Neural progenitor cell (in vitro differentiated cells): Measurements from ENCODE around the gene TNFRSF6B. TPM values are rescaled to one million over a fixed set of nuclear protein-coding genes. Genes with fewer than 3 reads are reported as not detected.

Experiments used
- DNase-seq: peaks from one replicate; pipeline ENCODE4 v3.0.0-alpha.2; 2016; ENCODE audit warnings: low spot score
- H2AFZ ChIP-seq: fragments of 200-600 bp; sonication (generic); replicated peaks from 2 replicates; pipeline ENCODE4 v1.6.1; 2016; ENCODE audit warnings: antibody characterized with exemption
- H3F3A ChIP-seq: fragments of 200-600 bp; sonication (generic); 2 replicates; pipeline ENCODE4 v1.6.1; 2016; ENCODE audit warnings: antibody characterized with exemption, low read depth
- H3K27ac ChIP-seq: fragments of 200-600 bp; sonication (generic); 2 replicates; pipeline ENCODE4 v1.5.1; 2016; ENCODE audit warnings: mild to moderate bottlenecking
- H3K27me3 ChIP-seq: fragments of 200-600 bp; sonication (generic); 2 replicates; pipeline ENCODE4 v1.6.1; 2016; ENCODE audit warnings: mild to moderate bottlenecking, moderate library complexity
- H3K36me3 ChIP-seq: fragments of 200-600 bp; sonication (generic); 2 replicates; pipeline ENCODE4 v1.5.1; 2016
- H3K4me1 ChIP-seq: fragments of 200-600 bp; sonication (generic); 2 replicates; pipeline ENCODE4 v1.6.1; 2016; ENCODE audit warnings: mixed run types
- H3K4me2 ChIP-seq: fragments of 200-600 bp; sonication (generic); 2 replicates; pipeline ENCODE4 v1.6.1; 2016
- H3K4me3 ChIP-seq: fragments of 200-600 bp; sonication (generic); 2 replicates; pipeline ENCODE4 v1.5.1; 2016
- H3K79me2 ChIP-seq: fragments of 200-600 bp; sonication (generic); 2 replicates; pipeline ENCODE4 v1.6.1; 2016; ENCODE audit warnings: low read depth
- H3K9ac ChIP-seq: fragments of 200-600 bp; sonication (generic); 2 replicates; pipeline ENCODE4 v1.6.1; 2016
- H3K9me3 ChIP-seq: fragments of 200-600 bp; sonication (generic); 2 replicates; pipeline ENCODE4 v1.5.1; 2016; ENCODE audit warnings: low read depth
- H4K20me1 ChIP-seq: fragments of 200-600 bp; sonication (generic); 2 replicates; pipeline ENCODE4 v1.6.1; 2016; ENCODE audit warnings: low read depth
- H3K27ac Mint-ChIP-seq: 3 replicates; pipeline ENCODE4 v1.8.0; 2021; ENCODE audit warnings: mixed read lengths
- H3K27me3 Mint-ChIP-seq: 2 replicates; pipeline ENCODE4 v1.8.0; 2022; ENCODE audit warnings: low read depth, mild to moderate bottlenecking, inconsistent platforms, moderate library complexity, mixed read lengths; ENCODE audit not compliant: insufficient read depth
- H3K36me3 Mint-ChIP-seq: 3 replicates; pipeline ENCODE4 v1.8.0; 2021; ENCODE audit warnings: mixed read lengths
- H3K4me1 Mint-ChIP-seq: 3 replicates; pipeline ENCODE4 v1.8.0; 2021; ENCODE audit warnings: mixed read lengths
- H3K4me3 Mint-ChIP-seq: 3 replicates; pipeline ENCODE4 v1.8.0; 2021; ENCODE audit warnings: mild to moderate bottlenecking, moderate library complexity, mixed read lengths
- H3K9me3 Mint-ChIP-seq: 3 replicates; pipeline ENCODE4 v1.8.0; 2020; ENCODE audit warnings: mixed read lengths
- EZH2 ChIP-seq: fragments of 200-600 bp; sonication (generic); IDR thresholded peaks from 2 replicates; pipeline ENCODE4 v1.6.1; 2017; ENCODE audit warnings: antibody characterized with exemption, mild to moderate bottlenecking, moderate library complexity
- EZH2phosphoT487 ChIP-seq: fragments of 200-600 bp; sonication (generic); IDR thresholded peaks from 2 replicates; pipeline ENCODE4 v1.6.1; 2017; ENCODE audit warnings: antibody characterized with exemption
- total RNA-seq: library from RNA; depleted of rRNA; stranded (reverse); fragments of >200 nt; gene quantifications from 2 replicates; pipeline ENCODE4 v1.2.3, GENCODE V29; 2015; ENCODE audit warnings: low replicate concordance
- TF ChIP-seq, protein P1 (sequence below): fragments of 200-600 bp; sonication (generic); IDR thresholded peaks from 2 replicates; pipeline ENCODE4 v1.5.1; 2017; ENCODE audit warnings: antibody characterized with exemption, mild to moderate bottlenecking

Gene TNFRSF6B
- total RNA-seq, 1 donor from 2014 or later = not detected

DNA sequence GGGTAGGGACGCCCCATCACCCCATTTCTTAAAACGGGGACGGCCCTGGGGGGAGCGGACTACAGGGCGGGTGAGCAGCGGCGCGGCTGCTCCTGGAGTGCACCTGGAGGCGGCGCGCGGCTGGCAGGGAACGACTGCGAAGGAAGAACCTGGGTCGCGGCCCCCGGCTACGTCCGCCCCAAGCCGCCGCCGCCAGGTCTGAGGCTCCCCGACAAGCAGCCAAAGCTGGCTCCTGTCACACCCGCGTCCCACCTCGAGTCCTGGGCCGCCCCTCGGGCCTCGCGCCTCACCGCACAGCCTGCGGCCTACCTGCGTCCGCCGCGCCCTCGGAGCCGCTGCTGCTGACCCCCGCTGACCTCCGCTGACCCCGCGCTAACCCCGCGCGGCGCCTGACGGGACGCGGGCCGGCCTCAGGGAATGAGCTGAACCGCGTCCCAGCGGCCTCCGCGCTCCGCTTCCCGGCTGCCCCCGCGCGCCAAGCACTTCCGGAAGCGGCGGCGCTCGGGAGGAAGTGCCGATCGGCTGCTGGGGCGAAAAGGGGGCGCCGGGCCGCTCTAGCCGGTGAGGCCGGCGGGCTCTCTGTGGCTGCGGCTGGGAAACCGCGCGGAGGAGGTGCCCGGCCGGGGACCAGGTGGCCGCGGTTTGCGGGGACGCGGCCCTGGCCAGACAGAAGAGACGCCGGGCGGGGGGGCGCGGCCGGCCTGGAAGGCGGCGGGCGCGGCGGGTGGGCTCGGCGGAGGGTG, 11.3 kb downstream of the TNFRSF6B start, which contains the start of the genes ARFRP1 and ZGPAT:
Gene ARFRP1 (minus strand): TSS at position 419 of the 743 bp plus-strand sequence. CDS start 885 bp downstream, outside the sequence.
Gene ZGPAT (plus strand): TSS at position 482 of the 743 bp plus-strand sequence. CDS start 542 bp downstream, outside the sequence.
- H3K4me1 Mint-ChIP-seq = peaks cover 22% of the 10 kb centered on the region
- peak within 1 kb of the TSS; percentile 100 for H3K4me2 ChIP-seq
- peak within 1 kb of the TSS; percentile 79 for H3K4me3 ChIP-seq
- peaks cover 6% of the 10 kb centered on the region for H3K9me3 Mint-ChIP-seq
- H3K36me3 ChIP-seq = peaks cover 20% of the 10 kb centered on the region
- H3K9me3 ChIP-seq = no peaks in the 10 kb centered on the region
- peak within 1 kb of the TSS; percentile 24 for H3K27ac Mint-ChIP-seq
- peak; percentile 95 for DNase-seq
- peaks cover 6% of the 10 kb centered on the region for H3K4me1 ChIP-seq
- peaks cover 22% of the 10 kb centered on the region for H4K20me1 ChIP-seq
- peaks cover 68% of the 10 kb centered on the region for H3K79me2 ChIP-seq
- peak within 1 kb of the TSS; percentile 92 for H3K4me3 Mint-ChIP-seq
- H3K27me3 Mint-ChIP-seq = peaks cover 5% of the 10 kb centered on the region
- H2AFZ ChIP-seq = no peak within 1 kb of the TSS
- H3F3A ChIP-seq = no peaks in the 10 kb centered on the region
- no peaks in the 10 kb centered on the region for H3K27me3 ChIP-seq
- TF ChIP-seq, protein P1, sequence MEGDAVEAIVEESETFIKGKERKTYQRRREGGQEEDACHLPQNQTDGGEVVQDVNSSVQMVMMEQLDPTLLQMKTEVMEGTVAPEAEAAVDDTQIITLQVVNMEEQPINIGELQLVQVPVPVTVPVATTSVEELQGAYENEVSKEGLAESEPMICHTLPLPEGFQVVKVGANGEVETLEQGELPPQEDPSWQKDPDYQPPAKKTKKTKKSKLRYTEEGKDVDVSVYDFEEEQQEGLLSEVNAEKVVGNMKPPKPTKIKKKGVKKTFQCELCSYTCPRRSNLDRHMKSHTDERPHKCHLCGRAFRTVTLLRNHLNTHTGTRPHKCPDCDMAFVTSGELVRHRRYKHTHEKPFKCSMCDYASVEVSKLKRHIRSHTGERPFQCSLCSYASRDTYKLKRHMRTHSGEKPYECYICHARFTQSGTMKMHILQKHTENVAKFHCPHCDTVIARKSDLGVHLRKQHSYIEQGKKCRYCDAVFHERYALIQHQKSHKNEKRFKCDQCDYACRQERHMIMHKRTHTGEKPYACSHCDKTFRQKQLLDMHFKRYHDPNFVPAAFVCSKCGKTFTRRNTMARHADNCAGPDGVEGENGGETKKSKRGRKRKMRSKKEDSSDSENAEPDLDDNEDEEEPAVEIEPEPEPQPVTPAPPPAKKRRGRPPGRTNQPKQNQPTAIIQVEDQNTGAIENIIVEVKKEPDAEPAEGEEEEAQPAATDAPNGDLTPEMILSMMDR = no peak
- TF ChIP-seq EZH2phosphoT487 = peak; percentile 30
- TF ChIP-seq EZH2 = no peak
- H3K36me3 Mint-ChIP-seq = peaks cover 37% of the 10 kb centered on the region
- no peak within 1 kb of the TSS for H3K27ac ChIP-seq
- H3K9ac ChIP-seq = peak within 1 kb of the TSS; percentile 76

DNA sequence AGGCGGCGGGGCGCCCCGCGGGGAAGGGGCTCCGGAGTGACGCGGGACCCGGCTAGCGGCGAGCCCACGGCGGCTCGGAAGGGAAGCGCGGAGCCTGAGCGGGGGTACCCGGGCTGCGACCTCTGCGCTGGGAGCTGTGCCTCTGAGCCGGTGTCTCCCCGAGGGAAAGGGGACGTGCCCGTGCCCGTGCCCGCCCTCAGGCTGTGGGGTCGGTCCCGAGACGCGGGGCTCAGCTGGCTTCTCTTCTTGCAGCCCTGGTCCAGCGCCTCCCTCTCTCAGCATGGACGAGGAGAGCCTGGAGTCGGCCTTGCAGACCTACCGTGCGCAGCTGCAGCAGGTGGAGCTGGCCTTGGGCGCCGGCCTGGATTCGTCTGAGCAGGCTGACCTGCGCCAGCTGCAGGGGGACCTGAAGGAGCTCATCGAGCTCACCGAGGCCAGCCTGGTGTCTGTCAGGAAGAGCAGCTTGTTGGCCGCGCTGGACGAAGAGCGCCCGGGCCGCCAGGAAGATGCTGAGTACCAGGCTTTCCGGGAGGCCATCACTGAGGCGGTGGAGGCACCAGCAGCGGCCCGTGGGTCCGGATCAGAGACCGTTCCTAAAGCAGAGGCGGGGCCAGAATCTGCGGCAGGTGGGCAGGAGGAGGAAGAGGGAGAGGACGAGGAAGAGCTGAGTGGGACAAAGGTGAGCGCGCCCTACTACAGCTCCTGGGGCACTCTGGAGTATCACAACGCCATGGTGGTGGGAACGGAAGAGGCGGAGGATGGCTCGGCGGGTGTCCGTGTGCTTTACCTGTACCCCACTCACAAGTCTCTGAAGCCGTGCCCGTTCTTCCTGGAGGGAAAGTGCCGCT, 12.1 kb downstream of the TNFRSF6B start:
- peaks cover 7% of the 10 kb centered on the region for H3K9me3 Mint-ChIP-seq
- H3K36me3 Mint-ChIP-seq = peaks cover 38% of the 10 kb centered on the region
- no peak overlapping the region for H3K27ac ChIP-seq
- H3K9ac ChIP-seq = peak overlapping the region; percentile 76
- no peaks in the 10 kb centered on the region for H3K9me3 ChIP-seq
- H3K4me3 Mint-ChIP-seq = peak overlapping the region; percentile 84
- H3F3A ChIP-seq = no peaks in the 10 kb centered on the region
- peaks cover 22% of the 10 kb centered on the region for H4K20me1 ChIP-seq
- H3K27me3 Mint-ChIP-seq = peaks cover 5% of the 10 kb centered on the region
- H3K4me1 ChIP-seq = peaks cover 6% of the 10 kb centered on the region
- H3K27me3 ChIP-seq = no peaks in the 10 kb centered on the region
- H3K4me3 ChIP-seq = peak overlapping the region; percentile 79
- H3K79me2 ChIP-seq = peaks cover 76% of the 10 kb centered on the region
- peak; percentile 54 for DNase-seq
- peak overlapping the region; percentile 100 for H3K4me2 ChIP-seq
- TF ChIP-seq EZH2 (no peak), EZH2phosphoT487 (no peak)
- TF ChIP-seq, protein P1 = no peak
- H3K4me1 Mint-ChIP-seq = peaks cover 22% of the 10 kb centered on the region
- H3K36me3 ChIP-seq = peaks cover 22% of the 10 kb centered on the region
- no peak overlapping the region for H3K27ac Mint-ChIP-seq
- no peak overlapping the region for H2AFZ ChIP-seq

DNA sequence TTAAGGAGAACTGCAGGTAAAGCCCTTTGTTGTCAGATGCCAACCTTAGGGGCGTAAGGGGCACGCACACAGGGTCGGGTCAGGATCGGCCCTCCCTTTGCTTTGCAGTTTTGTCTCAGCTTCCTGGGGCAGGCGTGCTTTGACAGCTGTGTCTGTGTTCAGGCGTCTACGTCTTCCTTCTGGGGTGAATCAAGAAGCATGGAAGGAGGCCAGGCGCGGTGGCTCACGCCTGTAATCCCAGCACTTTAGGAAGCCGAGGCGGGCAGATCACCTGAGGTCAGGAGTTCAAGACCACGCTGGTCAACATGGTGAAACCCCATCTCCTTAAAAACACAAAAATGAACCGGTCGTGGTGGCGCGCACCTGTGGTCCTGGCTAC, 12.7 kb downstream of the TNFRSF6B start:
- H3K36me3 ChIP-seq = peaks cover 22% of the 10 kb centered on the region
- H4K20me1 ChIP-seq = peaks cover 22% of the 10 kb centered on the region
- peaks cover 6% of the 10 kb centered on the region for H3K4me1 ChIP-seq
- peaks cover 82% of the 10 kb centered on the region for H3K79me2 ChIP-seq
- H3K9ac ChIP-seq = no peak overlapping the region
- no peaks in the 10 kb centered on the region for H3K9me3 ChIP-seq
- H3K4me3 ChIP-seq = peak overlapping the region; percentile 79
- Mint-ChIP-seq H3K27ac (no peak overlapping the region), H3K36me3 (peaks cover 41% of the 10 kb centered on the region), H3K27me3 (peaks cover 5% of the 10 kb centered on the region), H3K9me3 (peaks cover 10% of the 10 kb centered on the region), H3K4me3 (peak overlapping the region; percentile 84), H3K4me1 (peaks cover 22% of the 10 kb centered on the region)
- no peak overlapping the region for H2AFZ ChIP-seq
- H3F3A ChIP-seq = no peaks in the 10 kb centered on the region
- H3K27ac ChIP-seq = no peak overlapping the region
- TF ChIP-seq, protein P1 = no peak
- no peak for TF ChIP-seq EZH2
- no peak for TF ChIP-seq EZH2phosphoT487
- DNase-seq = no peak
- H3K4me2 ChIP-seq = peak overlapping the region; percentile 100
- H3K27me3 ChIP-seq = no peaks in the 10 kb centered on the region
